Stomach (tissue), 4 donors: Measurements from ENCODE around the gene PLD3.

ENCODE experiments used
- CTCF ChIP-seq, 7 experiments: fragments of 450-650 bp in 4 of 7; fragments of 200-600 bp in 3 of 7; sonication (generic) in 3 of 7; IDR thresholded peaks; one replicate each; pipeline ENCODE4 v1.5.1; 2016 to 2019; ENCODE audit warnings: antibody characterized with exemption in 7 of 7, control low read depth in 2 of 7, mild to moderate bottlenecking in 1 of 7
- EP300 ChIP-seq: sonication (generic); formaldehyde crosslinking; IDR thresholded peaks from one replicate; pipeline ENCODE4 v1.6.1; 2017; ENCODE audit warnings: antibody characterized with exemption
- POLR2AphosphoS5 ChIP-seq, 3 donors: sonication (generic); formaldehyde crosslinking; IDR thresholded peaks; one replicate each; pipeline ENCODE4 v1.6.1; 2016; ENCODE audit warnings: antibody characterized with exemption in 3 of 3

GRCh38 chr19:40302224-40303011 lies 46.1 kb upstream of the PLD3 start:
- TF ChIP-seq CTCF (IDR thresholded peaks at IDR 0.05), result no peak
- no peak for TF ChIP-seq POLR2AphosphoS5 (IDR thresholded peaks at IDR 0.05)
- TF ChIP-seq EP300, result no peak
